ENCODE measurements around the gene ZNF337.

The ZNF337 gene

GRCh38 chr20:25624500-25624939, 72.1 kb downstream of the ZNF337 start:
- no peak for DNase-seq
